D721Med (cell line): Measurements from ENCODE around the gene ZDHHC17.

Experiments used
- DNase-seq: peaks from one replicate; pipeline ENCODE4 v3.0.0; 2011; ENCODE audit warnings: low spot score; ENCODE audit not compliant: insufficient read length
- FAIRE-seq: peaks from 2 replicates; lab custom pipeline; 2011; peaks lifted over from hg19 to GRCh38; lab: Jason Lieb, UNC
- TF ChIP-seq, protein P1 (sequence below): IDR thresholded peaks from 2 replicates; pipeline ENCODE4 v1.5.1; 2012; ENCODE audit warnings: mild to moderate bottlenecking, control low read depth; ENCODE audit not compliant: insufficient read depth; ENCODE audit errors: missing control alignments

The ZDHHC17 gene

DNA sequence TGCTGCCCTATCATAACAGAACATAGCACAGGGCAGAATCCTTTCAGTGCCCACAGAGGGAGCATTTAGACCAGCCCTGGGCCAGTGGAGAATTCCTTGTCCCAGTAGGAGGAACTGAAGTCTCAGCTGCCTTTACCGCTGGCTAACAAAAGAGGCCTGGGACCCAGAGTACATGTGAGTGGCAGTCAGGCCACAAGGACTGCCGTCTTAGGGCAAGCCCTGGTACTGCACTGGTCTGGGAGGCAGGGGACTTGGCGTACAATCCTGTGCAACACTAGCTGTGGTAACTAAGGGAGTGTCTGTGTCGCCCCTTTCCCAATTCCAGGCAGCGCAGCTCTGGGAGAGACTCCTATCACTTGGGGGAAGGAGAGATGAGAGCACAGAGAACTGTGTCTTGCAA is 131.9 kb downstream of the ZDHHC17 start:
- TF ChIP-seq, protein P1, sequence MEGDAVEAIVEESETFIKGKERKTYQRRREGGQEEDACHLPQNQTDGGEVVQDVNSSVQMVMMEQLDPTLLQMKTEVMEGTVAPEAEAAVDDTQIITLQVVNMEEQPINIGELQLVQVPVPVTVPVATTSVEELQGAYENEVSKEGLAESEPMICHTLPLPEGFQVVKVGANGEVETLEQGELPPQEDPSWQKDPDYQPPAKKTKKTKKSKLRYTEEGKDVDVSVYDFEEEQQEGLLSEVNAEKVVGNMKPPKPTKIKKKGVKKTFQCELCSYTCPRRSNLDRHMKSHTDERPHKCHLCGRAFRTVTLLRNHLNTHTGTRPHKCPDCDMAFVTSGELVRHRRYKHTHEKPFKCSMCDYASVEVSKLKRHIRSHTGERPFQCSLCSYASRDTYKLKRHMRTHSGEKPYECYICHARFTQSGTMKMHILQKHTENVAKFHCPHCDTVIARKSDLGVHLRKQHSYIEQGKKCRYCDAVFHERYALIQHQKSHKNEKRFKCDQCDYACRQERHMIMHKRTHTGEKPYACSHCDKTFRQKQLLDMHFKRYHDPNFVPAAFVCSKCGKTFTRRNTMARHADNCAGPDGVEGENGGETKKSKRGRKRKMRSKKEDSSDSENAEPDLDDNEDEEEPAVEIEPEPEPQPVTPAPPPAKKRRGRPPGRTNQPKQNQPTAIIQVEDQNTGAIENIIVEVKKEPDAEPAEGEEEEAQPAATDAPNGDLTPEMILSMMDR: no peak
- no peak for DNase-seq
- FAIRE-seq: no peak

DNA sequence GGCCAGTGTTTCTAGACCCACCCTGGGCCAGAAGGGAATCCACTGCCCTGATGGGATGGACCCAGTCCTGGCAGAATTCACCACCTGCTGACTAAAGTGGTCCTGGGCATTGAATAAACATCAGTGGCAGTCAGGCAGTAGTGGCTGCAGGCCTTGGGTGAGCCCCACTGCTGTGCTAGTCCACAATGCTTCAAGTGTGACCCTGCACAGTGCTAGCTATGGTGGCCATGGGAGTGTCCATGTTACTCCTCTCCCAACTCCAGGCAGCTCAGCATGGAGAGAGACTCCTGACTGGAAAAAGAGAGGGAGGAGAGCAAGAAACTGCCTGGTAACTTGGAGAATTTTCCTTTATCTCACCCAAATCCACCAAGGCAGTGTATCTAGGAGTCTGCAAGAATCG is 132.4 kb downstream of the ZDHHC17 start:
- FAIRE-seq: no peak
- TF ChIP-seq, protein P1: no peak
- no peak for DNase-seq

- TF ChIP-seq, protein P1: no peak
- no peak for FAIRE-seq
Measured at GRCh38 chr12:76898442-76898841, 134.5 kb downstream of the ZDHHC17 start.

DNA sequence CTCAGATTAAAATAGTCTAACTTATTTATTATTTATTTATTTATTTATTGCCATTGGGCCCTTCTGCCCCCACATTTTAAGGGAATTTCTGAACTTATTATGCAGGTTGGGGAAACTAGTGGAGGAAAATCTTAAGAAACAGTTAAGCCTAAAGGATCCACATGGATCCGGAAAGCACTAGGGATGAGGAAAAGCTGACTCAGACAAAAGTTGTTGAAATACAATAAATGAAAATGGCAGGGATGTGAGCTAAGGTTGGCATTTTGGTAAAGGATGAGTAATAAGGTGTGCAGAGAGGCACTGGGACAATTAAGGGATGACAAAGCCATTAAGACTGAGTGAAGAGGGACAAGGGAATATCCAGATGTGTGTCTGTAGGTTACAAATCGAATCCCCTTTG is 135.6 kb downstream of the ZDHHC17 start:
- no peak for FAIRE-seq
- DNase-seq: no peak
- TF ChIP-seq, protein P1: no peak

More at GRCh38 chr12:76898442-76898841, 134.5 kb downstream of the ZDHHC17 start:
- no peak for DNase-seq

GRCh38 chr12:76901628-76902380 is 137.9 kb downstream of the ZDHHC17 start:
- TF ChIP-seq, protein P1: no peak
- DNase-seq (no peak), FAIRE-seq (no peak)
